ENCODE data around the gene ARAP1.

ARAP1 gene

DNA sequence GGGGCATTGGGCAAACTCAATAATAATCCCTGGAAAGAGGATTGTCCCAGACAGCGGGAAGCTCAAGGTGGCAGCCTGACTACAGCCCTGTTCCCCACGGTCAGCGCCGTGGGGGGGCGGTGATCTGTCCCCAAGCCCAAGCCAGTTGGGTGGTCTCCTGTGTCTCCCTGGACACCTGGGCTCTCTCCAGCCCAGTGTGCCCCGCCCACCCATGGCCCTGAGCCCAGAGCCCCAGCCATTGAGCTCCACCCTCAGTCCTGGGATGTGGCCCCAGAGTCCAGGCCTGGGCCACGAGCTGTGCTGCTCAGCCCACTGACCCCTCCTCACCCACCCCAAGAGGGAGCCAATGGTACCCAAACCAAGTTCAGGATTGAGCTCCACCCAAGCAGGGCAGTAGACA, 50.1 kb downstream of the ARAP1 start:
- no peak for DNase-seq

DNA sequence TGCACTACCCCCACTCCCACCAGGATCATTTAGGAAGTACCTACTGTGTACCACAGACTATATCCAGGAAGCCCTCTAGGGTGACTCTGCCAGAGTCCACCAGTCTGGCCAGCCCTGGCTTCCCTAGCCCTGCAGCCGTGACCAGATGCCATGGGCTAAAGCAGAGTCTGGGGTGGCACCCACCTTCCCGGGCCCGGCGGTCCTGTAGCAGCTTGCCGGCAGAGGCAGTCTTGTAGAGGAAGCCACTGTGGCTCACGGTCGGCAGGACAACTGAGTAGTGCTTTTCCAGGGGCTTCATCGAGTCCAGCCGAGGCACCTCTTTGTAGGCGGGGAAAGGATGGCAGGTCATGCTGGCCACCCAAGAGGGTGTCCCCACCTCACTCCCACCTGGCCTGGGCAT, 50.7 kb downstream of the ARAP1 start:
- no peak for DNase-seq

GRCh38 chr11:72700146-72700545, 52.1 kb downstream of the ARAP1 start:
- no peak for DNase-seq

DNA sequence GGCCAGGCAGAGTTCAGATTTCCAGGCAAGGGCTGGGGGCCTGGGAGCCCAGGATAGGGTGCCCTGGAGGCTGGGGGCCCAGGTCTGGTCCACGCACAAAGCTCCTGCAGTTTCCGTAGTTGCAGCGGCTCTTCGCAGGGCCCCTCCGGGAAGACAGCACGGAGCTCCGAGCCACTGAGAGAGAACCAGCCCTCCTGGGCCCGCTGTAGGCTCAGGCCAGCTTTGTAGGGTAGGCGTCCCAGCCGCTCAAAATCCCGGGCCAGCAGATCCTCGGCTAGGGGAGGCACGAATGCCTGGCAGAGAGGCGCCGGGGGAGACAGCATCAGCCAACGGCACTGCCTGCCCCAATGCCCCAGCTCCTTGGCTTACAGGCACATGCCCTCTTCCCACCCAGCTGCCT, 54.4 kb downstream of the ARAP1 start:
- DNase-seq, result no peak

- DNase-seq, result no peak
Observed at GRCh38 chr11:72696866-72697700, 55.1 kb downstream of the ARAP1 start.

- no peak for DNase-seq
Observed at GRCh38 chr11:72695354-72695753, 56.9 kb downstream of the ARAP1 start.

- DNase-seq, result no peak
Observed at GRCh38 chr11:72693271-72693968, 58.8 kb downstream of the ARAP1 start.

DNA sequence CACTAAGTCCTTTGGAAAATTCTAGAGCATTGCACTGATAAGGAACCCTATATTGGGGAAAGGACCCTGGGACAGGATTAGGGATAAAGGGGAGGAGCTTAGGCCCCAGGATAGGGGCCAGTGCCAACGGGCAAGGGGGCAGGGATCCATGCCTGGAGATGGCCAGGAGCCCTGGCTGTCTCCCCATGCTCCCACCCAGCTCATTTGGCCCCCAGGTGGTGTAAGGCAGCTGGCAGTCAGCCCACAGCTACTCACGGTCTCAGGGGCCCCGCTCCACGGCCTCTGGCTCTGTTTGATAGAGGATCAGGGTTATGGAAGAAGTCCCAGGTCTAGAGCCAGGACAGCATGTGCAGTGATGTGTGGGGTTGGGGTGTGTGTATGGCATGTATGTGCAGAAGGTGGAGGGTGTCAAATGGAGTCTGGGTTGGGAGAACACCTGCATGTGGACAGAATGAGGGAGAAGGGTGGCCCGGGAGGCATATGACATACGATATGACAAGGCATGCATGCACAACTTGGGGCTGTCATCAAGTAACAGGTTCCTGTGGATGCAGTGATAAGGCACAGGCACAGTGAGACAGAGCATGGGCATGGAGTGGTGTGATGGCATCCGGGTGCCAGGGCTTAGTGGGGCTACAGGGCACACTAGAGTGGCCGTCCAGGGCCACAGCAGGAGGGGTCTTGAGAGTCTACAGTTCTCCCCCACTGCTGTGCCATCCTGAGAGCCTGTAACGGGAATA, 59.5 kb downstream of the ARAP1 start:
- DNase-seq, result no peak

- DNase-seq, result no peak
Observed at GRCh38 chr11:72690166-72690565, 62.0 kb downstream of the ARAP1 start.

DNA sequence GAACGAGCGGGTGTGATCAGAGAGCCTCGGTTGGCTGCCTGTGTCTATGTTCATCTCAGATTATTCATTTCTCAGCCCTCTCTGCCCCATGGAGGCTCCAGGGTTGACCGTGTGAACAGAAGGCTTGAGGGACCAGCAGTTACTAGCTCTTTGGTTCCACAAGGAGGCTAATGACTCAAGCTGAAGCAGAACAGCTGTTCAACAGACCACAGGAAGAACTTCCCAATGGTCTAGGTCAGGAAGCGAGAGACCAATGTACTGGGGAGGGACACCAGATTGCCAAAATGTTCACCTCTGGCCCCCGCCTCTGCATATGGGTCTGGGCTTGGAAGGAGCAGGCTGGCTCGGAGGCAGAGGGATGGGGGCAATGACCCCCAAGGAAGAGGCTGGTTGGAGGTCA, 63.3 kb downstream of the ARAP1 start:
- no peak for DNase-seq

DNA sequence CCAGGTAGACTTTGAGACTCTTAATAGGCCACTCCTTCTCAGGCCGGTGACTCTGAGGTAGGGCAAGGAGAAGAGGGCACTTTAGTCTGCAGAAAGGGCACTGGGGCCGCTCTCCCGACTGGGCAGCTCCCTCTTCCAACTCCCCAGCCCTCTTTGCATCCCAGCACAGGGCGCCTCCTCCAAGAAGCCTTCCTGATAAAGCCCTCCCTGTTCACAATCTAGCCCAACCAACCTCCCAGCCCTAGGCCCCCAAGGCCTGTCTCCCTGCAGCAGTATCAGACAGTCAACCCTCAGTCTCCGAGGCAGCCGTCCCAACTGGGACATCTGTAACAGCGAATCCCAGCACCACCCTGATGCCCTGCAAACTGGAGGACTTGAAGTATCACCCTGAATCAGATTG, 63.7 kb downstream of the ARAP1 start:
- DNase-seq, result no peak

- no peak for DNase-seq
Observed at GRCh38 chr11:72687326-72687725, 64.9 kb downstream of the ARAP1 start.

- no peak for DNase-seq
Observed at GRCh38 chr11:72686639-72687220, 65.5 kb downstream of the ARAP1 start.

- no peak for DNase-seq
Observed at GRCh38 chr11:72685560-72686480, 66.4 kb downstream of the ARAP1 start.

GRCh38 chr11:72684236-72684912, 67.8 kb downstream of the ARAP1 start:
- peak; percentile 36 for DNase-seq

GRCh38 chr11:72683782-72684200, 68.4 kb downstream of the ARAP1 start:
- DNase-seq, result peak; percentile 70

GRCh38 chr11:72682858-72683243, 69.4 kb downstream of the ARAP1 start:
- no peak for DNase-seq

DNA sequence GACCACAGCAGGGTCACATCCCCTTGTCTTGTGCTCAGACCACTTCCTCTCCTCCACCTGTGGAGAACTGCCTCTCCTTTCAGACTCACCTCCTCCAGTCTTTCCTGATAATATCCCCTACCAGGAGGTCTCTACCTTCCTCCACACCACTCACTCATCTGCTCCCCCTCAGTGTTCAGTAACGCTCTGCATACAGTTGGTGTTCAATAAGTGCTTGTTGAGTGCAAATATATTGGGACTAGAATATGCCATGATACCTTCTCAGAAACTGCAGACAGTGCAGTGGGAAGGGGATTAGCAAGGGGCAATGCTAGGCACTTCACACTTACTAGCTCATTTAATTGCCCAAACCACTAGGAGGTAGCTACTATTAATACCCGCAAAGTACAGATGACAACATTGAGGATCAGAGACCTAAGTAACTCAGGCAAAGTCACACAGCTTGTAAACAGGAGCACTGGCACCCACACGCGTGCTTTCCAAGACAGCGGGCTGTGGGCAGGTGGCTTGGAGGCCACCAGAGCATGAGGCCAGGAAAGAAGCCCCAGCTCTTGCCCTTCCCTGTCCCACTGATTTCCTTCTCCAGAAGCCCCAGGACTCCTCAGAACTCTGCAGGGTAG, 69.9 kb downstream of the ARAP1 start:
- DNase-seq, result no peak

DNA sequence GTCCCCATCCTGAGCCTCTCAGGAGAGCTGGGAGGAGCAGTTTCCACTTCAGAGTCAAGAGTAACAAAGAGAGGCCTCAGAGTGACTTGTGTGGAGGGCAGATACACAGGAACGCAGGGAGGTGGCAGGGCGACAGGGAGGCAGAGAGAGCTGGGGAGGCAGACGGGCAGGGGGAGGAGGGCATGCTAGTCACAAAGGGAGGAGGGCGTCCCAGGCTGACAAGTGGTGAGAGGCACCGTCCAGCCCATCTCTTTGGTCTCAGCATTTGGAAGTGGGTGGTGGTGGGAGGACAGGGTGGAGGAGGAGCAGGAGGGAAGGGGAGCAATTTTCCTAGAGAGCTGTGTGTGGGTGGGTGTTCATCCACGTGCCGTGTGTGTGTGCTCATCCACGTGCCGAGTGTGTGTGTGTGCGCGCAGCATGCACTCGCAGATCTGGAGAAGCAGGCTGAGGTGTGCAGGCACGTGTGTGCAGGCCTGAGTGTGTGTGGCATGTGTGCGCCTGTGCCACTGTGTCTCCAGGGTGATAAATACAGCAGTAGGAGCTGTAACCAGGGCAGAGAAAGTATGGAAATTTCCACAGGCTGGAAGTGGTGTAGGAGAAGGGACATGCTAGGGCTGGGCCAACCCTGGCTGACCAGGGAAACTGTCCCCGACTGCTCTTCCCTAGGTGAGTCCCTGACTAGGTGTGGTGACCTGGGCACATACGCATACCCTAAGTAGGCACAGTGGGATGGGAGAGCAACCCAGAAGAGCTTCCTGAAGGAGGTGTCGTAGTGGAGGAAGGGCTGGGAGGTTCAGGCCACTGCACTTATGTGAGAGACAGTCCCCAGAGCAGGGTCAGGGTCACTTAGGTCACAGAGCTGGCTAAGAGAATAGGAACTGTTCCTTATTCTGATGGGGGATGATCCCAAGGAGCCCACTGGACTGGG, 70.7 kb downstream of the ARAP1 start:
- DNase-seq, result no peak

DNA sequence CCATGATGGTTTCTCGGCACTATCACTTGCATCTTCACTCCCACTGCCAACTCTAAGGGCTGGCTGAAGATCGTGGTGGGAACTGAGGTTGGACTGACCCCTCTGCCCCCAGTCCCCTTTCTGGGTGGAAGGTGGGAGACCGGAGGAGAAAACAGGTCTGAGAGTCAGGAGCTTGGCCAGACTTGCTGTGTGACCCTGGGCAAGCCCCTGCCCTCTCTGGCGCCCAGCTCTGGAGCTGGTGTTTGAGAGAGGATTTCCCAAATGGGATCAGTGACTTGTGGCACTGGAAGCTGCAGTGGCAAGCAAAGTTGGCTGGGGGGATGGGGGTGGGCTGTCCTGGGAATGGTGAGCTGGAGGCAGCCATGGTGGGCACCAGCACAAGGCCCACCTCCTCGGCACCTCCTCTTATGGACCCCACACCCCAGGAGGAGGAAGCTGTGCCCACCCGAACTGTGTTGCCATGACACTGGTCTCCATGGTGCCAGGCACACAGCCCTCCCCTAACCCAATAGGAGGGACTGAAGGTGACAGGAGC, 71.5 kb downstream of the ARAP1 start:
- DNase-seq, result no peak
